Endodermal cell (in vitro differentiated cells): ENCODE data around the gene CD80. TPM values are rescaled to one million over a fixed set of nuclear protein-coding genes. Genes with fewer than 3 reads are reported as not detected.
A peak's percentile ranks its signal among the peaks of the same experiment; 100 is the strongest.

Experiments
- DNase-seq: peaks from one replicate; pipeline ENCODE4 v3.0.0-alpha.2; 2017
- H3K27ac ChIP-seq: 2 replicates; pipeline ENCODE4 v1.5.1; 2013; ENCODE audit warnings: mild to moderate bottlenecking, low read depth, low read length, moderate library complexity
- H3K27me3 ChIP-seq: 2 replicates; pipeline ENCODE4 v1.6.1; 2013; ENCODE audit warnings: mild to moderate bottlenecking, low read length, moderate library complexity; ENCODE audit not compliant: insufficient read depth, control insufficient read depth, poor library complexity, severe bottlenecking
- H3K36me3 ChIP-seq: 2 replicates; pipeline ENCODE4 v1.7.0; 2013; ENCODE audit warnings: mild to moderate bottlenecking, low read length, moderate library complexity; ENCODE audit not compliant: control insufficient read depth, insufficient read depth
- H3K4me1 ChIP-seq: one replicate; pipeline ENCODE4 v1.7.0; 2013; ENCODE audit warnings: low read length; ENCODE audit not compliant: control insufficient read depth, insufficient read depth
- H3K4me3 ChIP-seq: 2 replicates; pipeline ENCODE4 v1.5.1; 2013; ENCODE audit warnings: mild to moderate bottlenecking, low read length, moderate library complexity
- H3K9ac ChIP-seq: 2 replicates; pipeline ENCODE4 v1.6.1; 2013; ENCODE audit warnings: mild to moderate bottlenecking, low read length, moderate library complexity; ENCODE audit not compliant: poor library complexity, severe bottlenecking; ENCODE audit errors: extremely low read depth
- H3K9me3 ChIP-seq: 2 replicates; pipeline ENCODE4 v1.6.1; 2013; ENCODE audit warnings: mild to moderate bottlenecking, low read length, moderate library complexity; ENCODE audit not compliant: control insufficient read depth
- H3K27ac Mint-ChIP-seq: 2 replicates; pipeline ENCODE4 v1.8.0; 2020; ENCODE audit warnings: mixed read lengths
- H3K27me3 Mint-ChIP-seq: 2 replicates; pipeline ENCODE4 v1.8.0; 2021; ENCODE audit warnings: mild to moderate bottlenecking, mixed read lengths; ENCODE audit not compliant: insufficient read depth
- H3K36me3 Mint-ChIP-seq: 2 replicates; pipeline ENCODE4 v1.8.0; 2020; ENCODE audit warnings: low read depth, mixed read lengths
- H3K4me1 Mint-ChIP-seq: 2 replicates; pipeline ENCODE4 v1.8.0; 2020; ENCODE audit warnings: mixed read lengths
- H3K4me3 Mint-ChIP-seq: 2 replicates; pipeline ENCODE4 v1.8.0; 2020; ENCODE audit warnings: mild to moderate bottlenecking, moderate library complexity, mixed read lengths
- H3K9me3 Mint-ChIP-seq: 2 replicates; pipeline ENCODE4 v1.8.0; 2020; ENCODE audit warnings: mild to moderate bottlenecking, mixed read lengths
- WGBS, 2 experiments: methylation state at CpG; one replicate each; pipeline versions ENCODE4 v1.1.5 to v1.1.7; 2013; ENCODE audit warnings: missing lambda C conversion rate in 2 of 2, mixed read lengths in 1 of 2; ENCODE audit not compliant: insufficient coverage in 1 of 2, insufficient read length in 1 of 2; 5-methylcytosine and 5-hydroxymethylcytosine counted together
- total RNA-seq, 2 donors: library from RNA; stranded (reverse); fragmentation: NEBNext Ultra II Directional in 1 of 2; extraction: Animal tissue kit (Norgen Biotek cat#: 25700) in 1 of 2; gene quantifications; 2 replicates in 1 of 2; 3 replicates in 1 of 2; pipeline ENCODE4 v1.2.1, GENCODE V29; 2021
- TF ChIP-seq, protein P1 (sequence below): fragments of 200-600 bp; sonication (generic); conservative IDR thresholded peaks from 2 replicates; pipeline ENCODE4 v1.5.0; 2021; ENCODE audit warnings: antibody characterized with exemption, mild to moderate bottlenecking

Gene CD80
- total RNA-seq, 2 donors from 2014 or later: 2.2 to 2.5 TPM

DNA sequence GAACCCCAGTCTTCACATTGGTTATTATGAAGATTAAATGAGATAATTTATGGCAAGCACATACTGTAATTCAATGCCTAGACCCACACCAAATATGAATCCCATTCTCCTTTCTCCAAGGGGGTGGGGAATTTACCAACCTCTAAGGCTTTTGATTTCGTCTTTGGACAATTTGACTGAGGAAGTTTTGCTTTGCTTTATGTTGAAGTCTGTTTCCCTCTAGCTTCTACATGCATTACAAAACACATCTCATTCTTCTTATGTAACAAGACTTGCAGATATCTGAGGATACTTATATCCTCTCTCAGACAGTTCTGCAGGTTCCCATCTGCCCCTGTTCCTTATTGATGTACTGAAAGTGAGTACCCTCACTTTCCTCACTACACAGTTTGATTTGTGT lies 12.2 kb downstream of the CD80 start:
- TF ChIP-seq, protein P1, sequence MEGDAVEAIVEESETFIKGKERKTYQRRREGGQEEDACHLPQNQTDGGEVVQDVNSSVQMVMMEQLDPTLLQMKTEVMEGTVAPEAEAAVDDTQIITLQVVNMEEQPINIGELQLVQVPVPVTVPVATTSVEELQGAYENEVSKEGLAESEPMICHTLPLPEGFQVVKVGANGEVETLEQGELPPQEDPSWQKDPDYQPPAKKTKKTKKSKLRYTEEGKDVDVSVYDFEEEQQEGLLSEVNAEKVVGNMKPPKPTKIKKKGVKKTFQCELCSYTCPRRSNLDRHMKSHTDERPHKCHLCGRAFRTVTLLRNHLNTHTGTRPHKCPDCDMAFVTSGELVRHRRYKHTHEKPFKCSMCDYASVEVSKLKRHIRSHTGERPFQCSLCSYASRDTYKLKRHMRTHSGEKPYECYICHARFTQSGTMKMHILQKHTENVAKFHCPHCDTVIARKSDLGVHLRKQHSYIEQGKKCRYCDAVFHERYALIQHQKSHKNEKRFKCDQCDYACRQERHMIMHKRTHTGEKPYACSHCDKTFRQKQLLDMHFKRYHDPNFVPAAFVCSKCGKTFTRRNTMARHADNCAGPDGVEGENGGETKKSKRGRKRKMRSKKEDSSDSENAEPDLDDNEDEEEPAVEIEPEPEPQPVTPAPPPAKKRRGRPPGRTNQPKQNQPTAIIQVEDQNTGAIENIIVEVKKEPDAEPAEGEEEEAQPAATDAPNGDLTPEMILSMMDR: no peak
- H3K9me3 Mint-ChIP-seq: peaks cover 4% of the 10 kb centered on the region
- Histone ChIP-seq H3K9me3 (peaks cover 4% of the 10 kb centered on the region), H3K27ac (no peak overlapping the region), H3K4me3 (no peak overlapping the region), H3K9ac (no peak overlapping the region), H3K36me3 (no peaks in the 10 kb centered on the region), H3K4me1 (no peaks in the 10 kb centered on the region), H3K27me3 (no peaks in the 10 kb centered on the region)
- DNase-seq: no peak
- H3K36me3 Mint-ChIP-seq: peaks cover 3% of the 10 kb centered on the region
- no peaks in the 10 kb centered on the region for H3K4me1 Mint-ChIP-seq
- H3K4me3 Mint-ChIP-seq: no peak overlapping the region
- 100% methylated on average over 1 of the region's 1 CpG; no CpG with 5 or more reads in 1 of the 2 experiments for WGBS, 2 experiments
- H3K27me3 Mint-ChIP-seq: no peaks in the 10 kb centered on the region
- no peak overlapping the region for H3K27ac Mint-ChIP-seq

DNA sequence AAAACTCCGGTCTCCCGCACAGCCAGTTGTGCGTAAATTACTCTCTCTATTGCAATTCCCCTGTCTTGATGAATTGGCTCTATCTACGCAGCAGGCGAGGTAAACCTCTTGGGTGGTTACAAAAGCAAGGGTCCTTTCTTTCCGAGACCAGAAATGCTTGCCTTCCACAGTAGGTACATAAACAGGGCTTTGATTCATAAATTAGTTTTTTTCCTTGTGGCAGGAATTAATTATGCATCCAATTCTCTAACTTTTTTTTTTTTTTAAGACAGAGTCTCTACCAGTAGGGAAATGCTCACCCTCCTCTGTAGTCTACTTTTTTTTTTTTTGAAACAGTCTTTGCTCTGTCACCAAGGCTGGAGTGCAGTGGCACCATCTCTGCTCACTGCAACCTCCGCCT lies 16.3 kb downstream of the CD80 start:
- no peak overlapping the region for H3K9ac ChIP-seq
- no peaks in the 10 kb centered on the region for H3K27me3 Mint-ChIP-seq
- H3K4me3 ChIP-seq: no peak overlapping the region
- no peak overlapping the region for H3K4me3 Mint-ChIP-seq
- no peak for DNase-seq
- H3K9me3 ChIP-seq: peaks cover 4% of the 10 kb centered on the region
- no peaks in the 10 kb centered on the region for H3K4me1 Mint-ChIP-seq
- H3K9me3 Mint-ChIP-seq: peaks cover 4% of the 10 kb centered on the region
- H3K27ac ChIP-seq: no peak overlapping the region
- H3K4me1 ChIP-seq: no peaks in the 10 kb centered on the region
- WGBS, 2 experiments: 93 to 95% methylated on average over 7 of the region's 7 CpGs
- H3K36me3 ChIP-seq: no peaks in the 10 kb centered on the region
- TF ChIP-seq, protein P1: peak; percentile 34
- H3K36me3 Mint-ChIP-seq: peaks cover 3% of the 10 kb centered on the region
- H3K27ac Mint-ChIP-seq: no peak overlapping the region
- H3K27me3 ChIP-seq: no peaks in the 10 kb centered on the region

DNA sequence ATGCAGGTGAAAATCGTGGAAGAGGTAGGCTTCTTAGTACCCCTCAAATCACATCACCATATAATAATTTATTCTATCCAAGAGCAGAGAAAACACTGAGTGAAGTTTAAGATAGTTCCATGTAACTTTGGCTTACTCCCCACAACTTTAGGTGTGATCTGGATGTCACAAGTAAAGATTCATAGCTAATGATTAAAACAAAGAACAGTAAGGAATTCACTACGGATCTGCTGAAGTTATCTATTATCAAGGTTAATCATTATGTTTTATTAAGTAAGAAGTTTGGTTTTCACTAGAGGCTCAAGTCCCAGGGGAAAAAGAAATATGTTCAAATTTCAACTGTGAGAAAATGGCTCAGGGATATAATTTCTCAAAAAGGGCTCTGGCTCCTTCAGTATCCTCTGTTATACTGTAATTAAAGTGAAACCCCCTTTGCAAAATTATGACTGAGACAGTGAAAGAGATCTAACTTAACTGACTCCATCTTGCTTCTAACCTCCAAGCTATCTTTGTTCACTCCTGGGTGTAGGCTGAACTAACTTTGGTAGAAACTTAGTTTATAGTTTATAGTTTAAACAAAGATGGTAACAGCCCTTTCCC lies 17.1 kb downstream of the CD80 start:
- DNase-seq: no peak
- Histone ChIP-seq H3K4me1 (no peaks in the 10 kb centered on the region), H3K36me3 (no peaks in the 10 kb centered on the region), H3K27ac (no peak overlapping the region), H3K4me3 (no peak overlapping the region), H3K9ac (no peak overlapping the region), H3K27me3 (no peaks in the 10 kb centered on the region), H3K9me3 (peaks cover 4% of the 10 kb centered on the region)
- Mint-ChIP-seq H3K9me3 (peaks cover 4% of the 10 kb centered on the region), H3K36me3 (peaks cover 3% of the 10 kb centered on the region), H3K4me1 (no peaks in the 10 kb centered on the region), H3K27me3 (no peaks in the 10 kb centered on the region), H3K27ac (no peak overlapping the region), H3K4me3 (no peak overlapping the region)
- TF ChIP-seq, protein P1: no peak
- 100% methylated on average over 1 to 2 of the region's 2 CpGs for WGBS, 2 experiments
